ENCODE data around the gene ANKH.

Gene ANKH

GRCh38 chr5:14665949-14666348 lies 205.6 kb downstream of the ANKH start:
- peaks cover 49% of the 10 kb centered on the region for H4K20me1 ChIP-seq (ENCODE audit: insufficient read depth, low read length)
- H3K79me2 ChIP-seq (ENCODE audit: insufficient read depth, low read length) = peaks cover 79% of the 10 kb centered on the region
- H2AFZ ChIP-seq (ENCODE audit: low read depth, low read length) = no peak overlapping the region
- peak overlapping the region; percentile 6; the same call in 1 of the 2 replicates for H3K27ac ChIP-seq (ENCODE audit: low read length)
- no peaks in the 10 kb centered on the region for H3K9me3 ChIP-seq (ENCODE audit: insufficient read depth, low read length, severe bottlenecking)
- H3K9ac ChIP-seq (ENCODE audit: low read depth, low read length) = peak overlapping the region; percentile 58
- H3K4me1 ChIP-seq (ENCODE audit: insufficient read depth, low read length) = peaks cover 50% of the 10 kb centered on the region
- no peaks in the 10 kb centered on the region for H3K27me3 ChIP-seq (ENCODE audit: insufficient read depth, low read length, poor library complexity)
- TF ChIP-seq CTCF (IDR thresholded peaks at IDR 0.05; ENCODE audit: borderline replicate concordance, extremely low read depth, low read length, poor library complexity, severe bottlenecking) (peak; percentile 37), EZH2 (IDR thresholded peaks at IDR 0.05; ENCODE audit: borderline replicate concordance, low read depth, low read length, severe bottlenecking) (no peak)
- peaks cover 20% of the 10 kb centered on the region; the same call in 1 of the 2 replicates for H3K36me3 ChIP-seq (ENCODE audit: insufficient read depth, low read length)
- ATAC-seq (ENCODE audit: insufficient read depth, low read depth) = peak; percentile 64
- H3K4me2 ChIP-seq (ENCODE audit: insufficient read depth, low read length) = peak overlapping the region; percentile 63
- peak; percentile 61 for DNase-seq
- H3K4me3 ChIP-seq (ENCODE audit: low read depth in 1 of 2, low read length in 2 of 2) = peak overlapping the region; percentile 19 to 80; a peak in 3 of 4 replicates

- ATAC-seq (ENCODE audit: insufficient read depth, low read depth) = 0 out of 3 replicates have a peak, but pooled peaks have one; percentile 21
Measured at GRCh38 chr5:14665101-14665822, 206.3 kb downstream of the ANKH start.

GRCh38 chr5:14664270-14665100 lies 207.1 kb downstream of the ANKH start, which contains the start of gene OTULIN:
Gene OTULIN, plus strand, starts transcription at chr5:14664718. Its CDS starts 108 bp downstream, at chr5:14664826.
- Histone ChIP-seq H3K4me1 (ENCODE audit: insufficient read depth, low read length) (peaks cover 45% of the 10 kb centered on the region), H3K79me2 (ENCODE audit: insufficient read depth, low read length) (peaks cover 64% of the 10 kb centered on the region), H3K4me3 (ENCODE audit: low read depth in 1 of 2, low read length in 2 of 2) (peak within 1 kb of the TSS; percentile 19 to 80), H2AFZ (ENCODE audit: low read depth, low read length) (peak within 1 kb of the TSS; percentile 87), H3K27ac (ENCODE audit: low read length) (peak within 1 kb of the TSS; percentile 86), H3K4me2 (ENCODE audit: insufficient read depth, low read length) (peak within 1 kb of the TSS; percentile 63), H3K9me3 (ENCODE audit: insufficient read depth, low read length, severe bottlenecking) (no peaks in the 10 kb centered on the region), H3K9ac (ENCODE audit: low read depth, low read length) (peak within 1 kb of the TSS; percentile 58), H3K36me3 (ENCODE audit: insufficient read depth, low read length) (peaks cover 20% of the 10 kb centered on the region; the same call in 1 of the 2 replicates), H4K20me1 (ENCODE audit: insufficient read depth, low read length) (peaks cover 36% of the 10 kb centered on the region), H3K27me3 (ENCODE audit: insufficient read depth, low read length, poor library complexity) (no peaks in the 10 kb centered on the region)
- peak; percentile 82 for DNase-seq
- peak; percentile 81 for ATAC-seq (ENCODE audit: insufficient read depth, low read depth)
- TF ChIP-seq CTCF (IDR thresholded peaks at IDR 0.05; ENCODE audit: borderline replicate concordance, extremely low read depth, low read length, poor library complexity, severe bottlenecking) = no peak
- TF ChIP-seq EZH2 (IDR thresholded peaks at IDR 0.05; ENCODE audit: borderline replicate concordance, low read depth, low read length, severe bottlenecking) = no peak

More at GRCh38 chr5:14665101-14665822, 206.3 kb downstream of the ANKH start:
- Histone ChIP-seq H2AFZ (ENCODE audit: low read depth, low read length) (peak overlapping the region; percentile 87), H3K27me3 (ENCODE audit: insufficient read depth, low read length, poor library complexity) (no peaks in the 10 kb centered on the region), H4K20me1 (ENCODE audit: insufficient read depth, low read length) (peaks cover 43% of the 10 kb centered on the region), H3K4me2 (ENCODE audit: insufficient read depth, low read length) (peak overlapping the region; percentile 63), H3K4me1 (ENCODE audit: insufficient read depth, low read length) (peaks cover 45% of the 10 kb centered on the region), H3K9ac (ENCODE audit: low read depth, low read length) (peak overlapping the region; percentile 58), H3K4me3 (ENCODE audit: low read depth in 1 of 2, low read length in 2 of 2) (peak overlapping the region; percentile 19 to 80), H3K36me3 (ENCODE audit: insufficient read depth, low read length) (peaks cover 20% of the 10 kb centered on the region; the same call in 1 of the 2 replicates), H3K79me2 (ENCODE audit: insufficient read depth, low read length) (peaks cover 72% of the 10 kb centered on the region), H3K9me3 (ENCODE audit: insufficient read depth, low read length, severe bottlenecking) (no peaks in the 10 kb centered on the region), H3K27ac (ENCODE audit: low read length) (peak overlapping the region; percentile 86)
- TF ChIP-seq CTCF (IDR thresholded peaks at IDR 0.05; ENCODE audit: borderline replicate concordance, extremely low read depth, low read length, poor library complexity, severe bottlenecking) (peak; percentile 28), EZH2 (IDR thresholded peaks at IDR 0.05; ENCODE audit: borderline replicate concordance, low read depth, low read length, severe bottlenecking) (no peak)
- peak; percentile 46 for DNase-seq

Measured in DND-41 (cell line).